Stimulated activated CD4-positive, alpha-beta T cell treated with anti-CD3 and anti-CD28 coated beads, TNF-alpha, amount 100 ng/mL, for 24 hours (primary cell): Measurements from ENCODE around the gene BCAS4.
"Not testable (repeated sequence)": the region's sequence is repeated elsewhere in the genome, so short reads cannot be mapped to it uniquely, and the experiment has no call there.

ENCODE experiments used
- DNase-seq, 3 experiments: peaks; one replicate each; pipeline ENCODE4 v3.0.0-alpha.2; 2020; ENCODE audit warnings: low read depth in 3 of 3

Gene BCAS4

GRCh38 chr20:50874758-50875665 lies 80.2 kb downstream of the BCAS4 start:
- DNase-seq, result no peak

GRCh38 chr20:50876063-50876685 lies 81.3 kb downstream of the BCAS4 start:
- no peak for DNase-seq

GRCh38 chr20:50876816-50877215 lies 82.0 kb downstream of the BCAS4 start:
- DNase-seq, result no peak

GRCh38 chr20:50877232-50877743 lies 82.4 kb downstream of the BCAS4 start:
- no peak for DNase-seq

- no peak for DNase-seq
Measured at GRCh38 chr20:50879649-50880550, 85.0 kb downstream of the BCAS4 start.

- DNase-seq, result not testable (repeated sequence)
Measured at GRCh38 chr20:50881759-50882424, 87.0 kb downstream of the BCAS4 start.

- DNase-seq, result no peak
Measured at GRCh38 chr20:50883856-50884255, 89.0 kb downstream of the BCAS4 start.

GRCh38 chr20:50885068-50885467 lies 90.2 kb downstream of the BCAS4 start:
- DNase-seq, result no peak

- no peak for DNase-seq
Measured at GRCh38 chr20:50885781-50886180, 90.9 kb downstream of the BCAS4 start.

GRCh38 chr20:50886184-50886790 lies 91.4 kb downstream of the BCAS4 start:
- DNase-seq, result no peak

GRCh38 chr20:50887576-50887975 lies 92.7 kb downstream of the BCAS4 start:
- DNase-seq, result no peak

- no peak for DNase-seq
Measured at GRCh38 chr20:50891138-50891537, 96.3 kb downstream of the BCAS4 start.

- no peak for DNase-seq
Measured at GRCh38 chr20:50892394-50892793, 97.5 kb downstream of the BCAS4 start.

GRCh38 chr20:50893620-50894019 lies 98.8 kb downstream of the BCAS4 start:
- DNase-seq, result no peak

- no peak for DNase-seq
Measured at GRCh38 chr20:50895111-50895830, 100.4 kb downstream of the BCAS4 start.

- DNase-seq, result no peak
Measured at GRCh38 chr20:50898475-50898874, 103.6 kb downstream of the BCAS4 start.

GRCh38 chr20:50900261-50900660 lies 105.4 kb downstream of the BCAS4 start:
- DNase-seq, result no peak

- no peak for DNase-seq
Measured at GRCh38 chr20:50901301-50901700, 106.4 kb downstream of the BCAS4 start.

- DNase-seq, result no peak
Measured at GRCh38 chr20:50903353-50904051, 108.6 kb downstream of the BCAS4 start.
